NCI-H146 (cell line): Measurements from ENCODE around the gene NUDT14.

Experiments used
- DNase-seq: peaks from one replicate; lab custom pipeline; 2025; lab: John Stamatoyannopoulos, UW

NUDT14 gene

GRCh38 chr14:105198588-105198987 is 17.5 kb upstream of the NUDT14 start:
- DNase-seq, result no peak

- peak; percentile 54 for DNase-seq
Observed at GRCh38 chr14:105197211-105197641, 16.1 kb upstream of the NUDT14 start.

- peak; percentile 89 for DNase-seq
Observed at GRCh38 chr14:105196265-105196960, 15.3 kb upstream of the NUDT14 start.

- DNase-seq, result no peak
Observed at GRCh38 chr14:105195522-105196264, 14.6 kb upstream of the NUDT14 start.

- DNase-seq, result no peak
Observed at GRCh38 chr14:105195051-105195450, 13.9 kb upstream of the NUDT14 start.

- peak; percentile 83 for DNase-seq
Observed at GRCh38 chr14:105193916-105194782, 13.0 kb upstream of the NUDT14 start.

- no peak for DNase-seq
Observed at GRCh38 chr14:105192866-105193731, 12.0 kb upstream of the NUDT14 start.

GRCh38 chr14:105187935-105188524 is 6.9 kb upstream of the NUDT14 start:
- DNase-seq, result peak; percentile 47

- DNase-seq, result peak; percentile 58
Observed at GRCh38 chr14:105187116-105187515, 6.0 kb upstream of the NUDT14 start.

GRCh38 chr14:105185973-105186372 is 4.9 kb upstream of the NUDT14 start:
- no peak for DNase-seq

GRCh38 chr14:105185001-105185400 is 3.9 kb upstream of the NUDT14 start:
- DNase-seq, result no peak

GRCh38 chr14:105184461-105184860 is 3.3 kb upstream of the NUDT14 start:
- DNase-seq, result peak; percentile 94

- DNase-seq, result no peak
Observed at GRCh38 chr14:105182296-105183020, 1.3 kb upstream of the NUDT14 start.

GRCh38 chr14:105181549-105182295 is 610 bp upstream of the NUDT14 start:
- DNase-seq, result no peak

GRCh38 chr14:105179191-105179590 is 1.9 kb downstream of the NUDT14 start:
- no peak for DNase-seq

- no peak for DNase-seq
Observed at GRCh38 chr14:105178868-105179140, 2.3 kb downstream of the NUDT14 start.

- no peak for DNase-seq
Observed at GRCh38 chr14:105178069-105178867, 2.8 kb downstream of the NUDT14 start.

- no peak for DNase-seq
Observed at GRCh38 chr14:105177082-105177481, 4.0 kb downstream of the NUDT14 start.

GRCh38 chr14:105176513-105176912 is 4.6 kb downstream of the NUDT14 start:
- no peak for DNase-seq
